H9 (cell line): ENCODE results near the gene TNFRSF4. TPM values are rescaled to one million over a fixed set of nuclear protein-coding genes. Genes with fewer than 3 reads are reported as not detected.

Experiments used
- DNase-seq: peaks from one replicate; pipeline ENCODE4 v3.0.0-alpha.2; 2017
- H2AFZ ChIP-seq: one replicate; pipeline ENCODE4 v1.6.1; 2013; ENCODE audit warnings: mild to moderate bottlenecking, low read length, control low read depth, moderate library complexity
- H2AK5ac ChIP-seq: 2 replicates; pipeline ENCODE4 v1.6.1; 2013; ENCODE audit warnings: low read length, control low read depth, mixed read lengths; ENCODE audit not compliant: insufficient read length
- H2BK120ac ChIP-seq: one replicate; pipeline ENCODE4 v1.6.1; 2013; ENCODE audit warnings: low read depth, mild to moderate bottlenecking, low read length, control low read depth, inconsistent platforms; ENCODE audit not compliant: poor library complexity, severe bottlenecking
- H2BK12ac ChIP-seq: 2 replicates; pipeline ENCODE4 v1.6.1; 2013; ENCODE audit warnings: low read length, control low read depth, mixed read lengths, low read depth; ENCODE audit not compliant: insufficient read length
- H2BK15ac ChIP-seq: 2 replicates; pipeline ENCODE4 v1.6.1; 2013; ENCODE audit warnings: low read depth, low read length, control low read depth
- H2BK20ac ChIP-seq: one replicate; pipeline ENCODE4 v1.6.1; 2013; ENCODE audit warnings: low read depth, mild to moderate bottlenecking, low read length, control low read depth, inconsistent platforms; ENCODE audit not compliant: poor library complexity, severe bottlenecking
- H2BK5ac ChIP-seq: 2 replicates; pipeline ENCODE4 v1.6.1; 2013; ENCODE audit warnings: low read length, control low read depth, mixed read lengths; ENCODE audit not compliant: insufficient read length
- H3K14ac ChIP-seq: 2 replicates; pipeline ENCODE4 v1.6.1; 2013; ENCODE audit warnings: low read length, control low read depth; ENCODE audit not compliant: insufficient read depth
- H3K18ac ChIP-seq: 2 replicates; pipeline ENCODE4 v1.6.1; 2013; ENCODE audit warnings: low read depth, mild to moderate bottlenecking, mixed read lengths, low read length, control low read depth; ENCODE audit not compliant: insufficient read length
- H3K23ac ChIP-seq: 2 replicates; pipeline ENCODE4 v1.6.1; 2013; ENCODE audit warnings: low read length, control low read depth, mixed read lengths, low read depth; ENCODE audit not compliant: insufficient read length
- H3K23me2 ChIP-seq: 2 replicates; pipeline ENCODE4 v1.6.1; 2013; ENCODE audit warnings: low read depth, mild to moderate bottlenecking, mixed read lengths, low read length, control low read depth; ENCODE audit not compliant: insufficient read length, poor library complexity, severe bottlenecking
- H3K27ac ChIP-seq: 2 replicates; pipeline ENCODE4 v1.5.1; 2013; ENCODE audit warnings: low read length, control low read depth, mixed read lengths, low read depth; ENCODE audit not compliant: insufficient read length
- H3K27me3 ChIP-seq: 2 replicates; pipeline ENCODE4 v1.6.1; 2013; ENCODE audit warnings: low read length, control low read depth, inconsistent platforms; ENCODE audit not compliant: insufficient read depth
- H3K4ac ChIP-seq: 2 replicates; pipeline ENCODE4 v1.6.1; 2013; ENCODE audit warnings: low read depth, mild to moderate bottlenecking, control low read depth, inconsistent platforms, low read length, moderate library complexity
- H3K4me1 ChIP-seq: 2 replicates; pipeline ENCODE4 v1.6.1; 2013; ENCODE audit warnings: low read length, control low read depth, inconsistent platforms; ENCODE audit not compliant: insufficient read depth
- H3K4me2 ChIP-seq: 2 replicates; pipeline ENCODE4 v1.6.1; 2013; ENCODE audit warnings: low read length, control low read depth, mixed read lengths; ENCODE audit not compliant: insufficient read length, insufficient read depth
- H3K56ac ChIP-seq: 2 replicates; pipeline ENCODE4 v1.6.1; 2013; ENCODE audit warnings: low read depth, mild to moderate bottlenecking, mixed read lengths, low read length, control low read depth; ENCODE audit not compliant: insufficient read length
- H3K79me1 ChIP-seq: 2 replicates; pipeline ENCODE4 v1.6.1; 2013; ENCODE audit warnings: low read depth, mild to moderate bottlenecking, moderate library complexity, low read length, control low read depth, inconsistent platforms; ENCODE audit not compliant: insufficient read depth, poor library complexity, severe bottlenecking
- H3K79me2 ChIP-seq: 2 replicates; pipeline ENCODE4 v1.6.1; 2013; ENCODE audit warnings: low read length, control low read depth, inconsistent platforms; ENCODE audit not compliant: insufficient read depth
- H3K9ac ChIP-seq: 2 replicates; pipeline ENCODE4 v1.6.1; 2013; ENCODE audit warnings: low read length, control low read depth, mixed read lengths; ENCODE audit not compliant: insufficient read length; ENCODE audit errors: extremely low read depth
- H3K9me3 ChIP-seq: one replicate; pipeline ENCODE4 v1.6.1; 2013; ENCODE audit warnings: low read depth, low read length, inconsistent platforms; ENCODE audit not compliant: control insufficient read depth
- H3T11ph ChIP-seq: one replicate; pipeline ENCODE4 v1.6.1; 2013; ENCODE audit warnings: mild to moderate bottlenecking, low read length, control low read depth, inconsistent platforms
- H4K20me1 ChIP-seq: one replicate; pipeline ENCODE4 v1.6.1; 2013; ENCODE audit not compliant: control insufficient read depth, insufficient read length, insufficient read depth
- H4K5ac ChIP-seq: 2 replicates; pipeline ENCODE4 v1.6.1; 2013; ENCODE audit warnings: low read depth, mild to moderate bottlenecking, mixed read lengths, low read length, control low read depth; ENCODE audit not compliant: insufficient read length
- H4K8ac ChIP-seq: replicated peaks from 2 replicates; pipeline ENCODE4 v1.6.1; 2013; ENCODE audit warnings: low read length, control low read depth, mixed read lengths, low read depth; ENCODE audit not compliant: insufficient read length
- H4K91ac ChIP-seq: 2 replicates; pipeline ENCODE4 v1.6.1; 2013; ENCODE audit warnings: low read depth, mild to moderate bottlenecking, moderate library complexity, mixed read lengths, low read length, control low read depth; ENCODE audit not compliant: insufficient read length
- H3K27ac Mint-ChIP-seq, 3 experiments: 2 replicates in 2 of 3; 3 replicates in 1 of 3; pipeline ENCODE4 v1.8.0; 2020 to 2021; ENCODE audit warnings: mixed read lengths in 3 of 3, mild to moderate bottlenecking in 1 of 3, moderate library complexity in 1 of 3
- H3K27me3 Mint-ChIP-seq: 2 replicates; pipeline ENCODE4 v1.8.0; 2021; ENCODE audit warnings: low read depth, mild to moderate bottlenecking, moderate library complexity, mixed read lengths
- H3K36me3 Mint-ChIP-seq, 3 experiments: 2 replicates in 2 of 3; 3 replicates in 1 of 3; pipeline ENCODE4 v1.8.0; 2020 to 2021; ENCODE audit warnings: low read depth in 3 of 3, mixed read lengths in 3 of 3; ENCODE audit not compliant: insufficient read depth in 1 of 3
- H3K4me1 Mint-ChIP-seq, 2 experiments: 2 replicates each; pipeline ENCODE4 v1.8.0; 2020; ENCODE audit warnings: mixed read lengths in 2 of 2
- H3K4me3 Mint-ChIP-seq, 2 experiments: 2 replicates in 1 of 2; 3 replicates in 1 of 2; pipeline ENCODE4 v1.8.0; 2020 to 2021; ENCODE audit warnings: mild to moderate bottlenecking in 2 of 2, mixed read lengths in 2 of 2, moderate library complexity in 1 of 2
- H3K9me3 Mint-ChIP-seq, 2 experiments: 2 replicates in 1 of 2; 3 replicates in 1 of 2; pipeline ENCODE4 v1.8.0; 2020; ENCODE audit warnings: mild to moderate bottlenecking in 2 of 2, mixed read lengths in 2 of 2, moderate library complexity in 1 of 2
- CTCF ChIP-seq: fragments of 200-600 bp; sonication (generic); conservative IDR thresholded peaks from 3 replicates; pipeline ENCODE4 v1.8.0; 2021; ENCODE audit warnings: antibody characterized with exemption, mild to moderate bottlenecking
- WGBS: extraction: QIAGEN DNeasy Blood & Tissue Kit; methylation state at CpG from one replicate; pipeline ENCODE4 v1.1.7; 2013; ENCODE audit warnings: missing lambda C conversion rate, low lambda C conversion rate, mixed read lengths; ENCODE audit not compliant: insufficient read length; ENCODE audit errors: extremely low coverage; 5-methylcytosine and 5-hydroxymethylcytosine counted together
- total RNA-seq: library from RNA; stranded (reverse); gene quantifications from 2 replicates; pipeline ENCODE4 v1.2.1, GENCODE V29; 2021

The TNFRSF4 gene
- total RNA-seq, 1 experiment from 2014 or later, result 0.24 TPM

GRCh38 chr1:1171546-1172340, 42.2 kb downstream of the TNFRSF4 start:
- no peak overlapping the region for H2AK5ac ChIP-seq
- H2BK20ac ChIP-seq, result no peak overlapping the region
- H3T11ph ChIP-seq, result no peak overlapping the region
- peaks cover 0 to 4% of the 10 kb centered on the region in 2 experiments; a peak in 2 of 5 replicates for H3K9me3 Mint-ChIP-seq
- H3K14ac ChIP-seq, result no peak overlapping the region
- H4K91ac ChIP-seq, result no peak overlapping the region
- peaks cover 1 to 12% (median 4%) of the 10 kb centered on the region in 3 experiments; a peak in 4 of 7 replicates for H3K36me3 Mint-ChIP-seq
- no peak overlapping the region for H3K4me2 ChIP-seq
- H3K4me1 ChIP-seq, result peaks cover under 1% of the 10 kb centered on the region; the same call in 1 of the 2 replicates
- no peaks in the 10 kb centered on the region for H3K79me2 ChIP-seq
- no peaks in the 10 kb centered on the region for H3K79me1 ChIP-seq
- H3K18ac ChIP-seq, result no peak overlapping the region
- no peak overlapping the region for H4K8ac ChIP-seq
- peaks cover 11% of the 10 kb centered on the region for H3K27me3 Mint-ChIP-seq
- no peak overlapping the region for H3K27ac Mint-ChIP-seq
- no peak overlapping the region for H2BK15ac ChIP-seq
- no peaks in the 10 kb centered on the region for H4K20me1 ChIP-seq
- H3K4me1 Mint-ChIP-seq, result peaks cover 18 to 31% of the 10 kb centered on the region in 2 experiments
- no peak for TF ChIP-seq CTCF
- no peak overlapping the region for H3K56ac ChIP-seq
- H2AFZ ChIP-seq, result no peak overlapping the region
- H3K27me3 ChIP-seq, result no peaks in the 10 kb centered on the region
- no peaks in the 10 kb centered on the region for H3K9me3 ChIP-seq
- no peak overlapping the region for H3K23ac ChIP-seq
- no peak overlapping the region for H2BK12ac ChIP-seq
- H3K27ac ChIP-seq, result no peak overlapping the region
- WGBS, result no CpG with 5 or more reads among the region's 33 CpGs
- H3K4ac ChIP-seq, result no peak overlapping the region; the same call in 1 of the 2 replicates
- DNase-seq, result peak; percentile 25
- no peak overlapping the region for H2BK5ac ChIP-seq
- H2BK120ac ChIP-seq, result no peak overlapping the region
- H3K4me3 Mint-ChIP-seq, result no peak overlapping the region
- no peaks in the 10 kb centered on the region for H3K23me2 ChIP-seq
- H3K9ac ChIP-seq, result no peak overlapping the region
- H4K5ac ChIP-seq, result no peak overlapping the region
